ENCODE data around the gene ALLC. TPM values are rescaled to one million over a fixed set of nuclear protein-coding genes. Genes with fewer than 3 reads are reported as not detected.

Gene ALLC
- total RNA-seq, 1 donor from 2014 or later: not detected

GRCh38 chr2:3718679-3719078 lies 60.7 kb downstream of the ALLC start:
- H3K4me1 Mint-ChIP-seq (ENCODE audit: low read depth): no peaks in the 10 kb centered on the region
- no peak overlapping the region for H3K27ac Mint-ChIP-seq
- H3K27me3 Mint-ChIP-seq (ENCODE audit: insufficient read depth): peaks cover 4% of the 10 kb centered on the region
- intact Hi-C loops (cut with micrococcal nuclease): no loop called here
- DNase-seq (ENCODE audit: low spot score): no peak
- no peak overlapping the region for H3K4me3 Mint-ChIP-seq
- no peaks in the 10 kb centered on the region for H3K36me3 Mint-ChIP-seq (ENCODE audit: low read depth)
- no peaks in the 10 kb centered on the region for H3K9me3 Mint-ChIP-seq

GRCh38 chr2:3725002-3725401 lies 67.0 kb downstream of the ALLC start:
- Mint-ChIP-seq H3K27me3 (ENCODE audit: insufficient read depth) (peaks cover 4% of the 10 kb centered on the region), H3K4me1 (ENCODE audit: low read depth) (peaks cover 6% of the 10 kb centered on the region), H3K9me3 (no peaks in the 10 kb centered on the region), H3K4me3 (no peak overlapping the region), H3K27ac (no peak overlapping the region), H3K36me3 (ENCODE audit: low read depth) (no peaks in the 10 kb centered on the region)
- DNase-seq (ENCODE audit: low spot score): no peak
- intact Hi-C loops (cut with micrococcal nuclease): no loop called here

GRCh38 chr2:3725458-3726250 lies 67.7 kb downstream of the ALLC start:
- DNase-seq (ENCODE audit: low spot score): no peak
- Mint-ChIP-seq H3K4me1 (ENCODE audit: low read depth) (peaks cover 6% of the 10 kb centered on the region), H3K4me3 (no peak overlapping the region), H3K27me3 (ENCODE audit: insufficient read depth) (peaks cover 2% of the 10 kb centered on the region), H3K9me3 (no peaks in the 10 kb centered on the region), H3K27ac (no peak overlapping the region), H3K36me3 (ENCODE audit: low read depth) (no peaks in the 10 kb centered on the region)
- intact Hi-C loops (cut with micrococcal nuclease): no loop called here

- Mint-ChIP-seq H3K9me3 (no peaks in the 10 kb centered on the region), H3K4me1 (ENCODE audit: low read depth) (peaks cover 6% of the 10 kb centered on the region), H3K27me3 (ENCODE audit: insufficient read depth) (no peaks in the 10 kb centered on the region), H3K36me3 (ENCODE audit: low read depth) (no peaks in the 10 kb centered on the region), H3K27ac (no peak overlapping the region), H3K4me3 (no peak overlapping the region)
- no peak for DNase-seq (ENCODE audit: low spot score)
- intact Hi-C loops (cut with micrococcal nuclease): no loop called here
Measured at GRCh38 chr2:3726511-3726910, 68.5 kb downstream of the ALLC start.

GRCh38 chr2:3727397-3728045 lies 69.5 kb downstream of the ALLC start:
- intact Hi-C loops (cut with micrococcal nuclease): loop anchor here (1.0 kb wide), 1 partner anchor 53 kb away; no protein-coding TSS in a partner anchor
- H3K27me3 Mint-ChIP-seq (ENCODE audit: insufficient read depth): peaks cover 3% of the 10 kb centered on the region

GRCh38 chr2:3728104-3729054 lies 70.4 kb downstream of the ALLC start:
- Mint-ChIP-seq H3K36me3 (ENCODE audit: low read depth) (no peaks in the 10 kb centered on the region), H3K9me3 (no peaks in the 10 kb centered on the region), H3K4me1 (ENCODE audit: low read depth) (peaks cover 6% of the 10 kb centered on the region), H3K27me3 (ENCODE audit: insufficient read depth) (peaks cover 3% of the 10 kb centered on the region), H3K4me3 (no peak overlapping the region), H3K27ac (no peak overlapping the region)
- DNase-seq (ENCODE audit: low spot score): no peak
- intact Hi-C loops (cut with micrococcal nuclease): loop anchor here (1.0 kb wide), 1 partner anchor 52 kb away; no protein-coding TSS in a partner anchor

More at GRCh38 chr2:3727397-3728045, 69.5 kb downstream of the ALLC start:
- Mint-ChIP-seq H3K27ac (no peak overlapping the region), H3K4me3 (no peak overlapping the region), H3K36me3 (ENCODE audit: low read depth) (no peaks in the 10 kb centered on the region), H3K4me1 (ENCODE audit: low read depth) (peaks cover 6% of the 10 kb centered on the region), H3K9me3 (no peaks in the 10 kb centered on the region)
- DNase-seq (ENCODE audit: low spot score): no peak

- H3K36me3 Mint-ChIP-seq (ENCODE audit: low read depth): no peaks in the 10 kb centered on the region
Measured at GRCh38 chr2:3729055-3729448, 71.1 kb downstream of the ALLC start.

GRCh38 chr2:3729786-3730185 lies 71.8 kb downstream of the ALLC start:
- Mint-ChIP-seq H3K27ac (no peak overlapping the region), H3K4me3 (no peak overlapping the region), H3K9me3 (no peaks in the 10 kb centered on the region), H3K4me1 (ENCODE audit: low read depth) (peaks cover 6% of the 10 kb centered on the region), H3K27me3 (ENCODE audit: insufficient read depth) (peaks cover 3% of the 10 kb centered on the region), H3K36me3 (ENCODE audit: low read depth) (no peaks in the 10 kb centered on the region)
- DNase-seq (ENCODE audit: low spot score): no peak
- intact Hi-C loops (cut with micrococcal nuclease): no loop called here

More at GRCh38 chr2:3729055-3729448, 71.1 kb downstream of the ALLC start:
- DNase-seq (ENCODE audit: low spot score): no peak
- H3K9me3 Mint-ChIP-seq: no peaks in the 10 kb centered on the region
- H3K4me3 Mint-ChIP-seq: no peak overlapping the region
- intact Hi-C loops (cut with micrococcal nuclease): no loop called here
- H3K4me1 Mint-ChIP-seq (ENCODE audit: low read depth): peaks cover 6% of the 10 kb centered on the region
- H3K27ac Mint-ChIP-seq: no peak overlapping the region
- H3K27me3 Mint-ChIP-seq (ENCODE audit: insufficient read depth): peaks cover 3% of the 10 kb centered on the region

GRCh38 chr2:3730646-3731045 lies 72.6 kb downstream of the ALLC start:
- no peak for DNase-seq (ENCODE audit: low spot score)
- Mint-ChIP-seq H3K9me3 (no peaks in the 10 kb centered on the region), H3K4me1 (ENCODE audit: low read depth) (peaks cover 6% of the 10 kb centered on the region), H3K4me3 (no peak overlapping the region), H3K36me3 (ENCODE audit: low read depth) (no peaks in the 10 kb centered on the region), H3K27ac (no peak overlapping the region), H3K27me3 (ENCODE audit: insufficient read depth) (peaks cover 3% of the 10 kb centered on the region)
- intact Hi-C loops (cut with micrococcal nuclease): no loop called here

- intact Hi-C loops (cut with micrococcal nuclease): no loop called here
- H3K9me3 Mint-ChIP-seq: no peaks in the 10 kb centered on the region
- peaks cover 3% of the 10 kb centered on the region for H3K27me3 Mint-ChIP-seq (ENCODE audit: insufficient read depth)
- peaks cover 6% of the 10 kb centered on the region for H3K4me1 Mint-ChIP-seq (ENCODE audit: low read depth)
- H3K4me3 Mint-ChIP-seq: no peak overlapping the region
- H3K36me3 Mint-ChIP-seq (ENCODE audit: low read depth): no peaks in the 10 kb centered on the region
- H3K27ac Mint-ChIP-seq: no peak overlapping the region
- no peak for DNase-seq (ENCODE audit: low spot score)
Measured at GRCh38 chr2:3731829-3732228, 73.8 kb downstream of the ALLC start.

GRCh38 chr2:3736112-3736511 lies 78.1 kb downstream of the ALLC start:
- no peak overlapping the region for H3K27ac Mint-ChIP-seq
- no peak overlapping the region for H3K4me3 Mint-ChIP-seq

GRCh38 chr2:3737128-3737527 lies 79.1 kb downstream of the ALLC start:
- Mint-ChIP-seq H3K27me3 (ENCODE audit: insufficient read depth) (peaks cover 3% of the 10 kb centered on the region), H3K27ac (no peak overlapping the region), H3K9me3 (no peaks in the 10 kb centered on the region), H3K4me1 (ENCODE audit: low read depth) (no peaks in the 10 kb centered on the region), H3K36me3 (ENCODE audit: low read depth) (no peaks in the 10 kb centered on the region), H3K4me3 (no peak overlapping the region)
- DNase-seq (ENCODE audit: low spot score): no peak
- intact Hi-C loops (cut with micrococcal nuclease): no loop called here

More at GRCh38 chr2:3736112-3736511, 78.1 kb downstream of the ALLC start:
- intact Hi-C loops (cut with micrococcal nuclease): no loop called here
- Mint-ChIP-seq H3K27me3 (ENCODE audit: insufficient read depth) (peaks cover 5% of the 10 kb centered on the region), H3K4me1 (ENCODE audit: low read depth) (no peaks in the 10 kb centered on the region), H3K36me3 (ENCODE audit: low read depth) (no peaks in the 10 kb centered on the region), H3K9me3 (no peaks in the 10 kb centered on the region)
- no peak for DNase-seq (ENCODE audit: low spot score)
